PC-9 (cell line): ENCODE data around the gene SLC9B1. TPM values are rescaled to one million over a fixed set of nuclear protein-coding genes. Genes with fewer than 3 reads are reported as not detected.
A peak's percentile ranks its signal among the peaks of the same experiment; 100 is the strongest.
"Not testable (repeated sequence)": the region's sequence is repeated elsewhere in the genome, so short reads cannot be mapped to it uniquely, and the experiment has no call there.

Experiments
- BruUV-seq: library from RNA; stranded (reverse); fragments of 400-500 nt; replicated peaks from 2 replicates; lab custom pipeline; 2021; lab: Mats Ljungman, UMichigan
- CTCF ChIA-PET: fragments of 300-600 bp; sonication (Branson Sonifier 250); formaldehyde crosslinking; loops from one replicate; lab custom pipeline; 2022; ENCODE audit warnings: antibody characterized with exemption; lab: Charles Lee
- POLR2A ChIA-PET: fragments of 300-600 bp; sonication (Branson Sonifier 250); formaldehyde crosslinking; loops from one replicate; lab custom pipeline; 2022; ENCODE audit warnings: antibody characterized with exemption; ENCODE audit not compliant: unreplicated experiment; lab: Charles Lee
- DNase-seq, 2 experiments: peaks; one replicate each; pipeline versions ENCODE4 v3.0.0 to v3.0.0-alpha.2; 2015 to 2022; ENCODE audit warnings: mixed read lengths in 1 of 2
- H2AFZ ChIP-seq: fragments of 200-600 bp; sonication (generic); 2 replicates; pipeline ENCODE4 v1.8.1; 2017; ENCODE audit warnings: antibody characterized with exemption
- H3F3A ChIP-seq: fragments of 200-600 bp; sonication (generic); 2 replicates; pipeline ENCODE4 v1.8.1; 2017; ENCODE audit warnings: antibody characterized with exemption, mild to moderate bottlenecking, low read depth; ENCODE audit not compliant: insufficient read depth
- H3K27ac ChIP-seq: fragments of 200-600 bp; sonication (generic); 2 replicates; pipeline ENCODE4 v1.6.1; 2016; ENCODE audit warnings: mixed run types
- H3K27me3 ChIP-seq: fragments of 200-600 bp; sonication (generic); 2 replicates; pipeline ENCODE4 v1.6.1; 2016; ENCODE audit warnings: low read depth, mixed run types; ENCODE audit not compliant: insufficient read depth
- H3K36me3 ChIP-seq: fragments of 200-600 bp; sonication (generic); 2 replicates; pipeline ENCODE4 v1.6.1; 2016; ENCODE audit warnings: low read depth, mixed run types
- H3K4me1 ChIP-seq: fragments of 200-600 bp; sonication (generic); replicated peaks from 2 replicates; pipeline ENCODE4 v1.6.1; 2016; ENCODE audit warnings: mixed run types; ENCODE audit not compliant: insufficient read depth
- H3K4me2 ChIP-seq: fragments of 200-600 bp; sonication (generic); 2 replicates; pipeline ENCODE4 v1.6.1; 2017; ENCODE audit warnings: mixed run types
- H3K4me3 ChIP-seq: fragments of 200-600 bp; sonication (generic); 2 replicates; pipeline ENCODE4 v1.6.1; 2016; ENCODE audit warnings: mixed run types
- H3K79me2 ChIP-seq: fragments of 200-600 bp; sonication (generic); 2 replicates; pipeline ENCODE4 v1.6.1; 2017; ENCODE audit warnings: low read depth, mixed run types
- H3K9me2 ChIP-seq: fragments of 200-600 bp; sonication (generic); 2 replicates; pipeline ENCODE4 v1.8.1; 2017; ENCODE audit warnings: mild to moderate bottlenecking; ENCODE audit not compliant: insufficient read depth
- H3K9me3 ChIP-seq: fragments of 200-600 bp; sonication (generic); 2 replicates; pipeline ENCODE4 v1.8.1; 2016; ENCODE audit warnings: low read depth; ENCODE audit not compliant: insufficient read depth
- H4K20me1 ChIP-seq: fragments of 200-600 bp; sonication (generic); 2 replicates; pipeline ENCODE4 v1.8.1; 2017; ENCODE audit not compliant: insufficient read depth
- EZH2 ChIP-seq: fragments of 200-600 bp; sonication (generic); IDR thresholded peaks from 2 replicates; pipeline ENCODE4 v1.8.0; 2017; ENCODE audit warnings: antibody characterized with exemption, low read depth
- intact Hi-C: fragments of 100-400 bp; cut with micrococcal nuclease; formaldehyde crosslinking; loops from one replicate; pipeline ENCODE4 v1.10.0; 2022; ENCODE audit not compliant: unreplicated experiment
- total RNA-seq: library from RNA; stranded (reverse); gene quantifications from 2 replicates; pipeline ENCODE4 v1.2.3, GENCODE V29; 2021
- TF ChIP-seq, protein P1 (sequence below): fragments of 200-600 bp; sonication (generic); conservative IDR thresholded peaks from 2 replicates; pipeline ENCODE4 v1.6.1; 2017; ENCODE audit warnings: mixed run types, antibody characterized with exemption, mild to moderate bottlenecking, moderate library complexity

The SLC9B1 gene
- total RNA-seq, 1 experiment from 2014 or later, result not detected

DNA sequence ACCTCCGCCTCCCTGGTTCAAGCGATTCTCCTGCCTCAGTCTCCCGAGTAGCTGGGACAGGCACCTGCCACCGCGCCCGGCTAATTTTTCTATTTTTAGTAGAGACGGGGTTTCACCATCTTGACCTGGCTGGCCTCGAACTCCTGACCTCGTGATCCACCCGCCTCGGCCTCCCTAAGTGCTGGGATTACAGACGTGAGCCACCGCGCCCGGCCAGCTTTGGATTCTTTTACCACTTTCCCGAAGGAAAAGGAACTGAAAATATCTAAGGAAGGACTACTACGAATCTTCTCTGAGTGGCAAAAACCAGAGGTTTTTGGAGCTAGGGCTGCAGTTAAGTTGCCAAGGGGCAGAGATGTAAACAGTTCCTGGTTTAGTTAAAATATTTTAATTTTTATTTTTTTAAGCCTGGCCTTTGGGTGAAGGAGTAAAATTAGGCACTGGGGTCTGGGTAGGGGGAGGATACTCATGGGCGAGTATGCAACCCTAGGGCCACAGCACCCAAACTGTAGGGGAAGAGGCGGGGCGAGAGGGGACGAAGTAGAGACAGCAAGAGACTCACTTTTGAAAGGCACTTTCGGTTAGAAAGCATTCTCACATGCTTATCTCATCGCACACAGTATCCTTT is 151.2 kb downstream of the SLC9B1 start:
- Histone ChIP-seq H3F3A (peaks cover 15% of the 10 kb centered on the region; the same call in 1 of the 2 replicates), H2AFZ (peak overlapping the region; percentile 88), H3K27me3 (no peaks in the 10 kb centered on the region), H3K4me3 (peak overlapping the region; percentile 80), H3K9me2 (no peaks in the 10 kb centered on the region), H3K36me3 (no peaks in the 10 kb centered on the region; the same call in 1 of the 2 replicates), H3K79me2 (peaks cover 57% of the 10 kb centered on the region), H3K9me3 (no peaks in the 10 kb centered on the region), H3K4me1 (peaks cover 34% of the 10 kb centered on the region), H3K4me2 (peak overlapping the region; percentile 96), H4K20me1 (no peaks in the 10 kb centered on the region), H3K27ac (peak overlapping the region; percentile 94)
- CTCF ChIA-PET, result no interaction called here
- no peak for TF ChIP-seq EZH2
- TF ChIP-seq, protein P1, sequence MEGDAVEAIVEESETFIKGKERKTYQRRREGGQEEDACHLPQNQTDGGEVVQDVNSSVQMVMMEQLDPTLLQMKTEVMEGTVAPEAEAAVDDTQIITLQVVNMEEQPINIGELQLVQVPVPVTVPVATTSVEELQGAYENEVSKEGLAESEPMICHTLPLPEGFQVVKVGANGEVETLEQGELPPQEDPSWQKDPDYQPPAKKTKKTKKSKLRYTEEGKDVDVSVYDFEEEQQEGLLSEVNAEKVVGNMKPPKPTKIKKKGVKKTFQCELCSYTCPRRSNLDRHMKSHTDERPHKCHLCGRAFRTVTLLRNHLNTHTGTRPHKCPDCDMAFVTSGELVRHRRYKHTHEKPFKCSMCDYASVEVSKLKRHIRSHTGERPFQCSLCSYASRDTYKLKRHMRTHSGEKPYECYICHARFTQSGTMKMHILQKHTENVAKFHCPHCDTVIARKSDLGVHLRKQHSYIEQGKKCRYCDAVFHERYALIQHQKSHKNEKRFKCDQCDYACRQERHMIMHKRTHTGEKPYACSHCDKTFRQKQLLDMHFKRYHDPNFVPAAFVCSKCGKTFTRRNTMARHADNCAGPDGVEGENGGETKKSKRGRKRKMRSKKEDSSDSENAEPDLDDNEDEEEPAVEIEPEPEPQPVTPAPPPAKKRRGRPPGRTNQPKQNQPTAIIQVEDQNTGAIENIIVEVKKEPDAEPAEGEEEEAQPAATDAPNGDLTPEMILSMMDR, result no peak
- TSS peak; percentile 67 for BruUV-seq
- POLR2A ChIA-PET, result interaction anchor here (1.7 kb wide), 1 partner anchor 40 kb away, joined by 21 read pairs; the partner anchor contains the start of gene UBE2D3
- intact Hi-C loops, result loop anchor here (2.0 kb wide), 3 partner anchors 107 to 367 kb away; partner anchors contain the start of genes MANBA and NFKB1
- peak in 1 of 2 experiments; percentile 2 for DNase-seq

DNA sequence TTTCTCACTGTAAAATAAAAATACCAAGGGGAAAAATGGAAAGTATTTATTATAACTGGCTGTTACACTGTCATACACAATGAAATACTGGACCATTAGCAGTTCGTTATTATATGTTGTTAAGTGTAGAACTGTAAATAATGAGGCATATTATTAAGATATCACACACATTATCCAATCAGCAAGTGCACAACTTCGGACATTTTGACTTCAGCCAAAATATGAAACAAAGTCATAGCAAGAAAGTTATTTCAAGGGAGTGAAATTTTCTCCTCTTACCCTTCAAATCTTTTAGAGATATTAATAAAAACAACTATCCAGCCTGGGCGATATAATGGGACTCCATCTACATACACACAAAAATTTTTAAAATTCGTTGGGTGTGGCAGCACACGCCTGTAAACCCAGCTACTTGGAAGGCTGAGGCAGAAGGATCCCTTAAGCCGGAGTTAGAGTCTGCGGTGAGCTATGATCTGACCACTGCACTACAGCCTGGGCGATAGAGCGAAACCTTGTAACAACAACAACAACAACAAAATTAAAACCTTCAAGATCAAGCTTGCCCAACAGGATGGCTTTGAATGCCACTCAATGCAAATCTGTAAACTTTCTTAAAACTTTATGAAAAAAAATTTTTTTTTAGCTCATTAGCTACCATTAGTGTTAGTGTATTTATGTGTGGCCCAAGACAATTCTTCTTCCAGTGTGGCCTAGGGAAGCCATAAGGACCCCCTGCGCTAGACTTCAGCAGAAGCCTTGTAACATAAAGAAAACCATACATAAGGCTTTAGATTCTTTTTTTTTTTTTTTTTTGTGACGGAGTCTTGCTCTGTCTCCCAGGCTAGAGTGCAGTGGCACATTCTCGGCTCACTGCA is 152.0 kb downstream of the SLC9B1 start:
- no peaks in the 10 kb centered on the region; the same call in 1 of the 2 replicates for H3K36me3 ChIP-seq
- POLR2A ChIA-PET, result no interaction called here
- no peaks in the 10 kb centered on the region for H3K27me3 ChIP-seq
- no peaks in the 10 kb centered on the region for H4K20me1 ChIP-seq
- H3K9me3 ChIP-seq, result no peaks in the 10 kb centered on the region
- peak overlapping the region; percentile 88 for H2AFZ ChIP-seq
- peaks cover 34% of the 10 kb centered on the region for H3K4me1 ChIP-seq
- peaks cover 50% of the 10 kb centered on the region for H3K79me2 ChIP-seq
- no TSS peak for BruUV-seq
- no peak for TF ChIP-seq EZH2
- TF ChIP-seq, protein P1, result no peak
- peak overlapping the region; percentile 96 for H3K4me2 ChIP-seq
- H3K4me3 ChIP-seq, result peak overlapping the region; percentile 80
- no peaks in the 10 kb centered on the region for H3K9me2 ChIP-seq
- peak overlapping the region; percentile 94 for H3K27ac ChIP-seq
- DNase-seq, result no peak
- CTCF ChIA-PET, result no interaction called here
- intact Hi-C loops, result loop anchor here (2.0 kb wide), 3 partner anchors 107 to 367 kb away; partner anchors contain the start of genes MANBA and NFKB1
- peaks cover 15% of the 10 kb centered on the region; the same call in 1 of the 2 replicates for H3F3A ChIP-seq

DNA sequence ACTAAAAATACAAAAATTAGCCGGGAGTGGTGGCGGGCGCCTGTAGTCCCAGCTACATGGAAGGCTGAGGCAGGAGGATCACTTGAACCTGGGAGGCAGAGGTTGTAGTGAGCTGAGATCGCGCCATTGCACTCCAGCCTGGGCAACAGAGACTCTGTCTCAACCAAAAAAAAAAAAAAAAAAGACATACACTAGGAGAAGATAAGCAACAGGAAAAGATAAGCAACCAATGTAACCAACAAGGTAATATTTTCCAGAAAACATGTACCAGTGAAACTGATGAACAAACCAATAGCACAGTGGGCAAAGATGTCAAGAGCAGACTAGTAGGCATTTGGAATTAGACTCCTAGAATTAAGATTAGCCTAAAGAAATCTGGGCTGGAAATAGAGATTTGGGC is 154.2 kb downstream of the SLC9B1 start:
- DNase-seq, intact Hi-C loops, H3K27me3 ChIP-seq, CTCF ChIA-PET, H3K9me2 ChIP-seq, H3K36me3 ChIP-seq, H3K27ac ChIP-seq, H3K4me2 ChIP-seq, POLR2A ChIA-PET, H2AFZ ChIP-seq, H3K9me3 ChIP-seq, H3K4me3 ChIP-seq, BruUV-seq, H4K20me1 ChIP-seq: not testable (repeated sequence)
- Histone ChIP-seq H3K4me1 (peaks cover 17% of the 10 kb centered on the region; the same call in 1 of the 2 replicates), H3F3A (peaks cover 15% of the 10 kb centered on the region; the same call in 1 of the 2 replicates), H3K79me2 (peaks cover 29% of the 10 kb centered on the region)
